ENCODE results near the gene SEMA4A. TPM values are rescaled to one million over a fixed set of nuclear protein-coding genes. Genes with fewer than 3 reads are reported as not detected.
A peak's percentile ranks its signal among the peaks of the same experiment; 100 is the strongest.
"Not testable (repeated sequence)": the region's sequence is repeated elsewhere in the genome, so short reads cannot be mapped to it uniquely, and the experiment has no call there.

Gene SEMA4A
- total and polyA plus RNA-seq, 9 of the 15 experiments (the other 6 are each of a cell fraction or from before 2014, with no cell fraction given): 0.04 to 1.7 (median 0.45) TPM

DNA sequence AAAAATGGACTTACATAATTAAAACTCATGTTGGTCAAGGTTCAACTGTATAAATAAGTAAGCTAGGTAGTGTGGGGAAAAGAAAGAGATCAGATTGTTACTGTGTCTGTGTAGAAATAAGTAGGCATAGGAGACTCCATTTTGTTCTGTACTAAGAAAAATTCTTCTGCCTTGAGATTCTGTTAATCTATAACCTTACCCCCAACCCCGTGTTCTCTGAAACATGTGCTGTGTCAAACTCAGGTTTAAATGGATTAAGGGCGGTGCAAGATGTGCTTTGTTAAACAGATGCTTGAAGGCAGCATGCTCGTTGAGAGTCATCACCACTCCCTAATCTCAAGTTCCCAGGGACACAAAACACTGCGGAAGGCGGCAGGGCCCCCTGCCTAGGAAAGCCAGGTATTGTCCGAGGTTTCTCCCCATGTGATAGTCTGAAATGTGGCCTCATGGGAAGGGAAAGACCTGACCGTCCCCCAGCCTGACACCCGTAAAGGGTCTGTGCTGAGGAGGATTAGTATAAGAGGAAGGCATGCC lies 28.1 kb downstream of the SEMA4A start:
- in situ Hi-C loops (cut with MboI); H3K9ac ChIP-seq (ENCODE audit: insufficient read depth in 1 of 2, low read depth in 2 of 2, low read length in 2 of 2); CTCF ChIA-PET (ENCODE audit: low intra/inter-chr PET ratio); H4K20me1 ChIP-seq (replicated peaks; ENCODE audit: control insufficient read depth, insufficient read depth, low read length); H3K27me3 ChIP-seq (ENCODE audit: control insufficient read depth in 2 of 2, insufficient read depth in 2 of 2, low read length in 2 of 2); H3K27ac ChIP-seq (ENCODE audit: extremely low read depth, low read depth, low read length); H3K9me1 ChIP-seq (ENCODE audit: control insufficient read depth, insufficient read depth, low read length); POLR2A ChIA-PET; H3K9me3 ChIP-seq (replicated peaks; ENCODE audit: control insufficient read depth, insufficient read depth, low read depth, low read length); H3K36me3 ChIP-seq (ENCODE audit: control insufficient read depth, insufficient read depth, low read length); BruUV-seq (replicated peaks); H3K4me3 ChIP-seq; H3K79me2 ChIP-seq (ENCODE audit: control insufficient read depth, insufficient read depth, low read length); intact Hi-C loops (cut with micrococcal nuclease); ATAC-seq; TF ChIP-seq ID3 (CRISPR knock-in tag; IDR thresholded peaks at IDR 0.05); NR2C1 (IDR thresholded peaks at IDR 0.05): not testable (repeated sequence)
- Histone ChIP-seq H3K4me1 (replicated peaks in 1 of 2; ENCODE audit: control insufficient read depth in 2 of 2, insufficient read depth in 2 of 2, low read length in 2 of 2) (peaks cover 18 to 26% of the 10 kb centered on the region in 2 experiments; a peak in 4 of 5 replicates), H2AFZ (ENCODE audit: low read depth, low read length) (peak overlapping the region; percentile 80), H3K4me2 (ENCODE audit: insufficient read depth, low read length) (0 out of 2 replicates have a peak overlapping the region, but pooled peaks have one; percentile 24)
- FAIRE-seq (peak; percentile 75), DNase-seq (ENCODE audit: extremely low read depth in 1 of 4, low spot score in 3 of 4) (peak in 1 of 4 experiments; percentile 73)
- WGBS (ENCODE audit: insufficient coverage, low coverage, missing lambda C conversion rate): 2% methylated on average over 5 of the region's 8 CpGs
- TF ChIP-seq ILK (tag; IDR thresholded peaks at IDR 0.05; ENCODE audit: borderline replicate concordance, low read depth) (peak; percentile 33; the same call in 1 of the 2 replicates), CTBP1 (IDR thresholded peaks at IDR 0.05; ENCODE audit: borderline replicate concordance) (peak; percentile 32; the same call in 1 of the 2 replicates), DPF2 (IDR thresholded peaks at IDR 0.05) (0 out of 2 replicates have a peak, but pooled peaks have one; percentile 21), ID3 (tag; IDR thresholded peaks at IDR 0.05) (peak; percentile 94), TFAP4 (CRISPR knock-in tag; IDR thresholded peaks at IDR 0.05; ENCODE audit: borderline replicate concordance) (peak; percentile 32; the same call in 1 of the 2 replicates), CTCF (IDR thresholded peaks at IDR 0.05 in 2 of 3, conservative IDR thresholded peaks at IDR 0.05 in 1 of 3; ENCODE audit: insufficient read depth in 2 of 3, low read depth in 1 of 3, low read length in 3 of 3) (peak in 1 of 3 experiments; percentile 19; a peak in 1 of 6 replicates), MEF2D (tag; conservative IDR thresholded peaks at IDR 0.05; ENCODE audit: low read depth) (peak; percentile 58; the same call in 1 of the 2 replicates), GTF2A2 (tag; IDR thresholded peaks at IDR 0.05) (0 out of 2 replicates have a peak, but pooled peaks have one; percentile 49), CXXC5 (CRISPR knock-in tag; IDR thresholded peaks at IDR 0.05) (peak; percentile 38; the same call in 1 of the 2 replicates), ZNF766 (CRISPR knock-in tag; conservative IDR thresholded peaks at IDR 0.05) (0 out of 2 replicates have a peak, but pooled peaks have one; percentile 23), HMBOX1 (IDR thresholded peaks at IDR 0.05) (0 out of 2 replicates have a peak, but pooled peaks have one; percentile 25), L3MBTL2 (IDR thresholded peaks at IDR 0.05) (peak; percentile 50; the same call in 1 of the 2 replicates), SMAD4 (CRISPR knock-in tag; conservative IDR thresholded peaks at IDR 0.05) (peak; percentile 16; the same call in 1 of the 2 replicates), TAL1 (IDR thresholded peaks at IDR 0.05) (peak; percentile 17; the same call in 1 of the 2 replicates), NR2C1 (tag; IDR thresholded peaks at IDR 0.05) (peak; percentile 47; the same call in 1 of the 2 replicates)
